Erythroblast (primary cell): Measurements from ENCODE around the gene CCNYL1.

Experiments
- GATA1 ChIP-seq: IDR thresholded peaks from 2 replicates; pipeline ENCODE4 v1.6.1; 2011; ENCODE audit warnings: low read depth, mild to moderate bottlenecking, control low read depth, low read length, moderate library complexity
- POLR2A ChIP-seq: IDR thresholded peaks from 2 replicates; pipeline ENCODE4 v1.6.1; 2011; ENCODE audit warnings: mild to moderate bottlenecking, low read length

- TF ChIP-seq POLR2A (peak; percentile 2), GATA1 (no peak)
Measured at GRCh38 chr2:207750345-207750744, 38.9 kb downstream of the CCNYL1 start.
